WTC11 (cell line): Measurements from ENCODE around the gene CLEC16A. TPM values are rescaled to one million over a fixed set of nuclear protein-coding genes. Genes with fewer than 3 reads are reported as not detected.

ENCODE experiments used
- ATAC-seq: fragments of 200-7000 bp; cut with Tn5 transposase; 2 replicates; pipeline ENCODE4 v1.10.0; 2021; ENCODE audit warnings: mild to moderate bottlenecking, moderate library complexity
- CTCF ChIA-PET: fragments of 300-600 bp; sonication (Branson Sonifier 250); formaldehyde crosslinking; loops from one replicate; lab custom pipeline; 2021; ENCODE audit warnings: antibody characterized with exemption; lab: Charles Lee
- POLR2A ChIA-PET: fragments of 350-600 bp; sonication (Branson Sonifier 250); formaldehyde crosslinking; loops from one replicate; lab custom pipeline; 2021; ENCODE audit warnings: antibody characterized with exemption; lab: Charles Lee
- DNase-seq: peaks from one replicate; pipeline ENCODE4 v3.0.0; 2021; ENCODE audit warnings: low spot score
- H3K27ac Mint-ChIP-seq: 2 replicates; pipeline ENCODE4 v1.8.0; 2021; ENCODE audit warnings: mixed read lengths
- H3K27me3 Mint-ChIP-seq: 2 replicates; pipeline ENCODE4 v1.8.0; 2021; ENCODE audit warnings: low read depth, mild to moderate bottlenecking, moderate library complexity, mixed read lengths
- H3K36me3 Mint-ChIP-seq: 2 replicates; pipeline ENCODE4 v1.8.0; 2021; ENCODE audit warnings: mixed read lengths
- H3K4me1 Mint-ChIP-seq: 2 replicates; pipeline ENCODE4 v1.8.0; 2022; ENCODE audit warnings: mixed read lengths
- H3K4me3 Mint-ChIP-seq: 2 replicates; pipeline ENCODE4 v1.8.0; 2021; ENCODE audit warnings: mild to moderate bottlenecking, moderate library complexity, mixed read lengths
- H3K9me3 Mint-ChIP-seq: 2 replicates; pipeline ENCODE4 v1.8.0; 2021; ENCODE audit warnings: mixed read lengths
- ATF3 ChIP-seq: sonication (generic); formaldehyde crosslinking; conservative IDR thresholded peaks from 2 replicates; pipeline ENCODE4 v1.8.1; 2022; ENCODE audit warnings: mild to moderate bottlenecking, missing genetic modification reagents
- CBFB ChIP-seq: sonication (generic); formaldehyde crosslinking; IDR thresholded peaks from 2 replicates; pipeline ENCODE4 v1.8.1; 2022; ENCODE audit warnings: mild to moderate bottlenecking, low read depth, missing genetic modification reagents
- E2F5 ChIP-seq: sonication (generic); formaldehyde crosslinking; IDR thresholded peaks from 2 replicates; pipeline ENCODE4 v1.8.1; 2022; ENCODE audit warnings: mild to moderate bottlenecking, moderate library complexity, missing genetic modification reagents
- ELF4 ChIP-seq: sonication (generic); formaldehyde crosslinking; IDR thresholded peaks from 2 replicates; pipeline ENCODE4 v1.8.1; 2022; ENCODE audit warnings: low read depth, mild to moderate bottlenecking, moderate library complexity, missing genetic modification reagents
- JAZF1 ChIP-seq: fragments of 250-450 bp; sonication (Bioruptor Pico); IDR thresholded peaks from 2 replicates; pipeline ENCODE4 v1.9.0; 2021; ENCODE audit warnings: moderate library complexity, mild to moderate bottlenecking, inconsistent platforms
- MYBL2 ChIP-seq: sonication (generic); formaldehyde crosslinking; IDR thresholded peaks from 2 replicates; pipeline ENCODE4 v1.8.1; 2023; ENCODE audit warnings: mild to moderate bottlenecking, moderate library complexity, missing genetic modification reagents
- NFYB ChIP-seq: sonication (generic); formaldehyde crosslinking; conservative IDR thresholded peaks from 2 replicates; pipeline ENCODE4 v1.8.0; 2022; ENCODE audit warnings: low read depth, missing genetic modification reagents
- NR1H2 ChIP-seq: sonication (generic); formaldehyde crosslinking; IDR thresholded peaks from 2 replicates; pipeline ENCODE4 v1.9.0; 2021; ENCODE audit warnings: mild to moderate bottlenecking, moderate library complexity, missing genetic modification reagents
- NR3C1 ChIP-seq: sonication (generic); formaldehyde crosslinking; conservative IDR thresholded peaks from 2 replicates; pipeline ENCODE4 v1.8.1; 2023; ENCODE audit warnings: low read depth, mild to moderate bottlenecking, missing genetic modification reagents
- RELA ChIP-seq: sonication (generic); formaldehyde crosslinking; IDR thresholded peaks from 2 replicates; pipeline ENCODE4 v1.8.1; 2022; ENCODE audit warnings: missing genetic modification reagents, mild to moderate bottlenecking, borderline replicate concordance
- SMAD4 ChIP-seq: sonication (generic); formaldehyde crosslinking; IDR thresholded peaks from 2 replicates; pipeline ENCODE4 v1.8.0; 2022; ENCODE audit warnings: mild to moderate bottlenecking, missing genetic modification reagents
- TCF7 ChIP-seq: sonication (generic); formaldehyde crosslinking; IDR thresholded peaks from 2 replicates; pipeline ENCODE4 v1.8.0; 2022; ENCODE audit warnings: mild to moderate bottlenecking, low read depth, missing genetic modification reagents, moderate library complexity
- TP53 ChIP-seq: sonication (generic); formaldehyde crosslinking; IDR thresholded peaks from 2 replicates; pipeline ENCODE4 v1.8.1; 2023; ENCODE audit warnings: mild to moderate bottlenecking, missing genetic modification reagents
- USF2 ChIP-seq: sonication (generic); formaldehyde crosslinking; IDR thresholded peaks from 2 replicates; pipeline ENCODE4 v1.8.1; 2023; ENCODE audit warnings: mild to moderate bottlenecking, missing genetic modification reagents, moderate library complexity
- ZNF396 ChIP-seq: fragments of 250-450 bp; sonication (Bioruptor Pico); IDR thresholded peaks from 2 replicates; pipeline ENCODE4 v1.8.0; 2021; ENCODE audit warnings: mild to moderate bottlenecking, moderate library complexity, borderline replicate concordance
- ZNF416 ChIP-seq: fragments of 250-450 bp; sonication (Bioruptor Pico); IDR thresholded peaks from 2 replicates; pipeline ENCODE4 v1.9.0; 2021; ENCODE audit warnings: mild to moderate bottlenecking, inconsistent platforms
- ZNF512 ChIP-seq: sonication (generic); formaldehyde crosslinking; IDR thresholded peaks from 2 replicates; pipeline ENCODE4 v1.8.1; 2022; ENCODE audit warnings: missing genetic modification reagents, borderline replicate concordance
- ZNF671 ChIP-seq: fragments of 250-450 bp; sonication (Bioruptor Pico); IDR thresholded peaks from 2 replicates; pipeline ENCODE4 v1.8.0; 2021; ENCODE audit warnings: mild to moderate bottlenecking
- ZSCAN18 ChIP-seq: fragments of 250-450 bp; sonication (Bioruptor Pico); IDR thresholded peaks from 2 replicates; pipeline ENCODE4 v2.1.2; 2022; ENCODE audit warnings: mild to moderate bottlenecking, moderate library complexity
- total RNA-seq: library from RNA; stranded (reverse); gene quantifications from 3 replicates; pipeline ENCODE4 v1.2.3, GENCODE V29; 2021

CLEC16A gene
- total RNA-seq, 1 experiment from 2014 or later = 14.4 TPM

GRCh38 chr16:10959161-10959560 lies 14.8 kb downstream of the CLEC16A start:
- Mint-ChIP-seq H3K4me3 (no peak overlapping the region), H3K27me3 (no peaks in the 10 kb centered on the region), H3K4me1 (peaks cover 3% of the 10 kb centered on the region), H3K9me3 (no peaks in the 10 kb centered on the region), H3K27ac (no peak overlapping the region), H3K36me3 (peaks cover 12% of the 10 kb centered on the region)
- TF ChIP-seq ELF4 (CRISPR knock-in tag) (no peak), CBFB (CRISPR knock-in tag) (no peak), NFYB (CRISPR knock-in tag) (no peak), USF2 (CRISPR knock-in tag) (no peak), ZSCAN18 (CRISPR knock-in tag) (no peak), NR3C1 (CRISPR knock-in tag) (no peak), ZNF671 (CRISPR knock-in tag) (no peak), JAZF1 (no peak), ZNF416 (no peak), RELA (CRISPR knock-in tag) (no peak)
- no peak for ATAC-seq
- ChIA-PET POLR2A (interaction anchor here (0.7 kb wide), 1 partner anchor 301 kb away, joined by 3 read pairs; no protein-coding TSS in a partner anchor), CTCF (interaction anchor here (0.6 kb wide), 1 partner anchor 26 kb away, joined by 3 read pairs; no protein-coding TSS in a partner anchor)
- DNase-seq = no peak

- ChIA-PET POLR2A (no interaction called here), CTCF (interaction anchor here (5.5 kb wide), 1 partner anchor 9 kb away, joined by 70 read pairs; no protein-coding TSS in a partner anchor)
- Mint-ChIP-seq H3K36me3 (peaks cover 12% of the 10 kb centered on the region), H3K4me1 (peaks cover 4% of the 10 kb centered on the region), H3K27ac (peak overlapping the region; percentile 34; the same call in 1 of the 2 replicates), H3K4me3 (no peak overlapping the region), H3K27me3 (no peaks in the 10 kb centered on the region), H3K9me3 (no peaks in the 10 kb centered on the region)
- ATAC-seq = no peak
- DNase-seq = no peak
- TF ChIP-seq TP53 (no peak), MYBL2 (CRISPR knock-in tag) (no peak), ATF3 (CRISPR knock-in tag) (no peak), TCF7 (no peak), ZNF396 (CRISPR knock-in tag) (no peak), ZNF512 (CRISPR knock-in tag) (no peak), NR1H2 (no peak), SMAD4 (CRISPR knock-in tag) (no peak), E2F5 (CRISPR knock-in tag) (no peak)
These were observed 16.9 kb downstream of the CLEC16A start for GRCh38 chr16:10961231-10961630.
